CD8-positive, alpha-beta memory T cell (primary cell): ENCODE measurements around the gene COX7A2L. TPM values are rescaled to one million over a fixed set of nuclear protein-coding genes. Genes with fewer than 3 reads are reported as not detected.

Source experiments
- CTCF ChIA-PET: fragments of 350-600 bp; sonication (Branson Sonifier 250); formaldehyde crosslinking; loops from one replicate; lab custom pipeline; 2021; ENCODE audit warnings: antibody characterized with exemption; lab: Charles Lee
- POLR2A ChIA-PET: fragments of 350-600 bp; sonication (Branson Sonifier 250); formaldehyde crosslinking; loops from one replicate; lab custom pipeline; 2021; ENCODE audit warnings: antibody characterized with exemption; lab: Charles Lee
- DNase-seq, 5 donors: peaks; one replicate each; pipeline versions ENCODE4 v3.0.0 to v3.0.0-alpha.2; 2020 to 2022; ENCODE audit warnings: mixed read lengths in 1 of 5
- H3K27ac ChIP-seq: one replicate; pipeline ENCODE4 v1.7.0; 2013; ENCODE audit warnings: low read depth, mild to moderate bottlenecking, low read length, moderate library complexity
- H3K27me3 ChIP-seq: 2 replicates; pipeline ENCODE4 v1.7.0; 2013; ENCODE audit warnings: low read length, mild to moderate bottlenecking; ENCODE audit not compliant: insufficient read depth, poor library complexity, severe bottlenecking
- H3K36me3 ChIP-seq: 2 replicates; pipeline ENCODE4 v1.7.0; 2013; ENCODE audit warnings: mild to moderate bottlenecking, low read length, moderate library complexity; ENCODE audit not compliant: insufficient read depth
- H3K4me1 ChIP-seq: 2 replicates; pipeline ENCODE4 v1.7.0; 2013; ENCODE audit warnings: mild to moderate bottlenecking, low read length, moderate library complexity; ENCODE audit not compliant: insufficient read depth
- H3K4me3 ChIP-seq: 2 replicates; pipeline ENCODE4 v1.7.0; 2013; ENCODE audit warnings: mild to moderate bottlenecking, low read length
- H3K9me3 ChIP-seq: 2 replicates; pipeline ENCODE4 v1.7.0; 2013; ENCODE audit warnings: mild to moderate bottlenecking, low read length
- H3K27ac Mint-ChIP-seq, 8 donors: one replicate each; pipeline ENCODE4 v1.8.0; 2020 to 2021; ENCODE audit warnings: mixed read lengths in 8 of 8, mild to moderate bottlenecking in 6 of 8, inconsistent platforms in 3 of 8, moderate library complexity in 3 of 8
- H3K27me3 Mint-ChIP-seq, 2 donors: one replicate each; pipeline ENCODE4 v1.8.0; 2020 to 2021; ENCODE audit warnings: mixed read lengths in 2 of 2, mild to moderate bottlenecking in 1 of 2, moderate library complexity in 1 of 2
- H3K36me3 Mint-ChIP-seq, 3 donors: one replicate each; pipeline ENCODE4 v1.8.0; 2020 to 2021; ENCODE audit warnings: mixed read lengths in 3 of 3, inconsistent platforms in 1 of 3, mild to moderate bottlenecking in 1 of 3
- H3K4me1 Mint-ChIP-seq, 3 donors: one replicate each; pipeline ENCODE4 v1.8.0; 2020 to 2021; ENCODE audit warnings: mixed read lengths in 3 of 3, inconsistent platforms in 1 of 3, mild to moderate bottlenecking in 1 of 3
- H3K4me3 Mint-ChIP-seq, 7 donors: one replicate each; pipeline ENCODE4 v1.8.0; 2020 to 2021; ENCODE audit warnings: mixed read lengths in 7 of 7, mild to moderate bottlenecking in 6 of 7, moderate library complexity in 4 of 7, inconsistent platforms in 2 of 7
- H3K9me3 Mint-ChIP-seq, 5 donors: one replicate each; pipeline ENCODE4 v1.8.0; 2020 to 2022; ENCODE audit warnings: mixed read lengths in 5 of 5, mild to moderate bottlenecking in 3 of 5, moderate library complexity in 2 of 5, inconsistent platforms in 1 of 5
- polyA plus RNA-seq: library from polyadenylated mRNA; unstranded; fragments of 300-500 nt; fragmentation: Illumina TruSeq; gene quantifications from one replicate; pipeline ENCODE4 v1.2.3, GENCODE V29; 2021
- total RNA-seq, 2 experiments: library from RNA; stranded (reverse); gene quantifications; one replicate each; pipeline ENCODE4 v1.2.3, GENCODE V29; 2021

The COX7A2L gene
- total and polyA plus RNA-seq, 3 experiments from 2014 or later, result 99.8 to 172 (median 100) TPM

DNA sequence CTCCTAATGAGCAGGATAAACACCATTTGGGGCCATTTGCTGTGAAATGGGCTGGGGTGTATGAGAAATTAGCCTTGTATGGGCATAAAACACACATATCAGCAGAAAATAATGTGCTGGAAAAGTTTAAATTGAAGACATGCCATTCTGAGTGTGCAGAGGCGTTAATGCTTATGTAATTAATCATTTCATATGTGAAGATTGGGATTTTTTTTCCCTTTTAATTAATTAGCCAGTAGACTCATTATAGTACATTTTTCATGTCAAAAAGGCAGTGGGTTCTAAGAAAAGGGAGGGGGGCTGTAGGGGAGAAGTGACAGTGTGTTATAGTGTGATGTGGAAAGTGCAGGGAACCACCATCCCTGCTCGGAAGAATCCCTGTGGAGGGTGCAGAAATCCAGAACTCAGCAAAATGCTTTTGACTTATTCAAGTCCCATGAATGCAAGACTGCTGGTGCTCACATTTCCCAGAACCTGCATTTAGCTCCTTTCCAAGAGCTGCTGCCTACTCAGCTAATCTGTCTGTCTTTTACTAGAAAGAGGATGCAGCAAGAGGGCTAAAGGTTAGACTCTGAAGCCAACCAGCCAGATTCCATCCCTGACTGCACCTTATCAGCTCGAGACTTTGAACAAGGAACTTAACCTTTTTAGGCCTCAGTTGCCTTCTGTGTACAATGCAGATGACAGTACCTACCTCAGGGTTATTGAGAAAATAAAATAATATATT is 11.6 kb upstream of the COX7A2L start:
- H3K36me3 Mint-ChIP-seq, result no peaks in the 10 kb centered on the region
- H3K27ac Mint-ChIP-seq, result no peak overlapping the region
- no peak for DNase-seq
- no peak overlapping the region for H3K4me3 Mint-ChIP-seq
- H3K9me3 Mint-ChIP-seq, result no peaks in the 10 kb centered on the region
- H3K27me3 ChIP-seq, result no peaks in the 10 kb centered on the region
- no peaks in the 10 kb centered on the region for H3K9me3 ChIP-seq
- H3K36me3 ChIP-seq, result no peaks in the 10 kb centered on the region
- H3K4me1 Mint-ChIP-seq, result peaks cover 0 to 2% (median 0%) of the 10 kb centered on the region in 3 donors
- H3K27ac ChIP-seq, result no peak overlapping the region
- H3K27me3 Mint-ChIP-seq, result peaks cover 6% of the 10 kb centered on the region in 2 donors
- POLR2A ChIA-PET, result no interaction called here
- no peaks in the 10 kb centered on the region for H3K4me1 ChIP-seq
- CTCF ChIA-PET, result no interaction called here
- H3K4me3 ChIP-seq, result no peak overlapping the region

- H3K27ac ChIP-seq, result no peak overlapping the region
- H3K9me3 ChIP-seq, result no peaks in the 10 kb centered on the region
- H3K4me3 Mint-ChIP-seq, result no peak overlapping the region
- H3K36me3 ChIP-seq, result no peaks in the 10 kb centered on the region
- H3K27me3 Mint-ChIP-seq, result peaks cover 6 to 11% of the 10 kb centered on the region in 2 donors
- POLR2A ChIA-PET, result interaction anchor here (0.7 kb wide), 1 partner anchor 11 kb away, joined by 5 read pairs; the partner anchor contains the start of gene COX7A2L
- CTCF ChIA-PET, result no interaction called here
- no peaks in the 10 kb centered on the region for H3K27me3 ChIP-seq
- DNase-seq, result no peak
- H3K4me1 ChIP-seq, result no peaks in the 10 kb centered on the region
- no peak overlapping the region for H3K4me3 ChIP-seq
- no peaks in the 10 kb centered on the region for H3K36me3 Mint-ChIP-seq
- H3K27ac Mint-ChIP-seq, result peak overlapping the region in 1 of 8 donors; percentile 36
- H3K9me3 Mint-ChIP-seq, result no peaks in the 10 kb centered on the region
- peaks cover 0 to 2% (median 0%) of the 10 kb centered on the region in 3 donors for H3K4me1 Mint-ChIP-seq
Measured at GRCh38 chr2:42371611-42372473, 10.8 kb upstream of the COX7A2L start.

DNA sequence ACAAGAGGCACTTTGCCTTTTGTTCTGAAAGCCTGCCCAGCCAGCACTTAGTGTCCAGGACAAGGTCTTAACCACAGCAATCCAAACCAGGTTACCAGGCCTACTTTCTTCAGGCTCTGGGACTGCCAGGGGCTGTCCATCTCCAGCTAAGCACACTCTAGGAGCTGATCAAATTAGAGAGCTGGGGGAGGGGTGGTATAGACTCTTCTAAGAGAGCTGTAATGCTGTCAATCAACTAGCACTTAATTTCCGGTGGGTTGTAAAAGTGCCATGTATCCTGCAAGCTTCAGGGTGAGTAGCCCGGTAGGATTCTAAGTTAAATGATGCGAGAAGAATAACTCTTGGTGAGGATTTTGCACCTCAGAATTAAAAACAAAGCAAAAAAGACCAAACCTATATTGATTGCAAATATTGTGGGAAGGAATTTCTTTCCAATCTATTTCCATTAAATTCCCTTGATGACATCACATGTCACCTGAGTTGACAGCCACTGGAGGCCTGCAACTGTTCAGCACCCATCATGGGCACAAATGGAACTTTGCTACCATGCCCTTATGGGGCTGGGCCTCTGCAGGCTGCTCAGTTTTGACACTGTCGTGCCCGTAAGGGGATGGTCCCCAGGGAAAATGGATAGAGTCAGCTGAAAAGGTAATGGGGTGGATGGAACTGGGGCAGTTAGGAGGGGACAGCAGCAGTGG is 8.7 kb upstream of the COX7A2L start:
- H3K4me1 Mint-ChIP-seq, result peaks cover 0 to 2% (median 0%) of the 10 kb centered on the region in 3 donors
- no peak overlapping the region for H3K4me3 Mint-ChIP-seq
- no peaks in the 10 kb centered on the region for H3K9me3 ChIP-seq
- ChIA-PET CTCF (no interaction called here), POLR2A (no interaction called here)
- no peak overlapping the region for H3K27ac Mint-ChIP-seq
- H3K36me3 Mint-ChIP-seq, result no peaks in the 10 kb centered on the region
- H3K36me3 ChIP-seq, result no peaks in the 10 kb centered on the region
- no peak for DNase-seq
- H3K4me3 ChIP-seq, result no peak overlapping the region
- H3K4me1 ChIP-seq, result no peaks in the 10 kb centered on the region
- H3K27ac ChIP-seq, result no peak overlapping the region
- H3K27me3 Mint-ChIP-seq, result peaks cover 4 to 16% of the 10 kb centered on the region in 2 donors
- H3K27me3 ChIP-seq, result no peaks in the 10 kb centered on the region
- no peaks in the 10 kb centered on the region for H3K9me3 Mint-ChIP-seq

GRCh38 chr2:42368817-42369531 is 8.0 kb upstream of the COX7A2L start:
- H3K4me3 ChIP-seq, result no peak overlapping the region
- ChIA-PET POLR2A (no interaction called here), CTCF (no interaction called here)
- no peaks in the 10 kb centered on the region for H3K27me3 ChIP-seq
- H3K36me3 ChIP-seq, result no peaks in the 10 kb centered on the region
- no peak overlapping the region for H3K27ac ChIP-seq
- H3K9me3 Mint-ChIP-seq, result no peaks in the 10 kb centered on the region
- no peak overlapping the region for H3K27ac Mint-ChIP-seq
- DNase-seq, result no peak
- no peak overlapping the region for H3K4me3 Mint-ChIP-seq
- H3K4me1 Mint-ChIP-seq, result peaks cover 0 to 2% (median 0%) of the 10 kb centered on the region in 3 donors
- no peaks in the 10 kb centered on the region for H3K9me3 ChIP-seq
- no peaks in the 10 kb centered on the region for H3K36me3 Mint-ChIP-seq
- H3K4me1 ChIP-seq, result no peaks in the 10 kb centered on the region
- peaks cover 5 to 16% of the 10 kb centered on the region in 2 donors for H3K27me3 Mint-ChIP-seq

DNA sequence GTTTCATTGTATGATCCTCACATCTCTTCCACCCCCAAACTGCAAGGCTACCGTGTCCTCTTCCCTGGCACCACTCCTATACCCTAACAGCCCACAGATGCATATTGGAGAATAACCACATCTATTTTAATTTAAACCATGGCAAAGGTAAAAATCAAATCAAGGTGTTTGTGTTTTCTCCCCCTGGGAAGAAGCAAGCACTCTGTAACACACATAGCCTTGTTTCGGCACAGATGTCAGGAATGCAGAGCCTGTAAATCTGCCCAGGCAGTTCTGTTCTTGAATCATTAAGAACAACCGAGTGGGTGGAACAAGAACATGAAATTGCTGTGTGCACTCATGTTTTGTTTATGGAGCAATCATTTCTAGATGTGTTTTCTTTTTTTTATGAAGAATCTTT is 6.8 kb upstream of the COX7A2L start:
- peak overlapping the region in 1 of 7 donors; percentile 53 for H3K4me3 Mint-ChIP-seq
- no peak for DNase-seq
- Histone ChIP-seq H3K4me1 (no peaks in the 10 kb centered on the region), H3K27ac (no peak overlapping the region), H3K4me3 (no peak overlapping the region), H3K9me3 (no peaks in the 10 kb centered on the region), H3K36me3 (no peaks in the 10 kb centered on the region), H3K27me3 (no peaks in the 10 kb centered on the region)
- peaks cover 5 to 16% of the 10 kb centered on the region in 2 donors for H3K27me3 Mint-ChIP-seq
- no peaks in the 10 kb centered on the region for H3K36me3 Mint-ChIP-seq
- no peaks in the 10 kb centered on the region for H3K9me3 Mint-ChIP-seq
- H3K4me1 Mint-ChIP-seq, result peaks cover 0 to 2% (median 0%) of the 10 kb centered on the region in 3 donors
- POLR2A ChIA-PET, result no interaction called here
- CTCF ChIA-PET, result no interaction called here
- peak overlapping the region in 1 of 8 donors; percentile 3 for H3K27ac Mint-ChIP-seq

DNA sequence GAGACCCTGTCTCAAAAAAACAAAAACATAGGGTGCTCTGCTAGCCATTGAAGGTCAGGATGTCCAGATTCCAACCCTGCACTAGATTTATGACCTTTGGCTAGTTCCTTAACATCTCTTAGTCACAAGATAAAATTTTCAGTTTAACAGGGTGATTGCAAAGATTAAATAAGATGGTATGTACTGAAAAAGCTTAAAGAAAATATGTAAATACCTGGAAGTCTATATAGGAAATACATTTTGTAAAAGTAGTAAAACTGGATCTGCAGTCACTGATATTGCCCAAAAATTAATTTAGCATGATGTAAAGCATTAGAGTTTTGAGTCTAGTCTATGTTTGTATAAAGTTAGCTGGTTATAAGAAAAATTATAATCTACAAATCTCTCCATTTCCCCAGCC is 5.4 kb upstream of the COX7A2L start:
- Histone ChIP-seq H3K4me1 (peaks cover 10% of the 10 kb centered on the region), H3K27me3 (no peaks in the 10 kb centered on the region), H3K4me3 (no peak overlapping the region), H3K36me3 (no peaks in the 10 kb centered on the region), H3K27ac (no peak overlapping the region), H3K9me3 (no peaks in the 10 kb centered on the region)
- H3K27ac Mint-ChIP-seq, result no peak overlapping the region
- no peak for DNase-seq
- H3K9me3 Mint-ChIP-seq, result no peaks in the 10 kb centered on the region
- H3K27me3 Mint-ChIP-seq, result peaks cover 3 to 16% of the 10 kb centered on the region in 2 donors
- CTCF ChIA-PET, result no interaction called here
- H3K36me3 Mint-ChIP-seq, result peaks cover 0 to 1% (median 0%) of the 10 kb centered on the region in 3 donors
- H3K4me1 Mint-ChIP-seq, result peaks cover 8 to 11% (median 10%) of the 10 kb centered on the region in 3 donors
- POLR2A ChIA-PET, result no interaction called here
- no peak overlapping the region for H3K4me3 Mint-ChIP-seq

GRCh38 chr2:42364658-42365057 is 3.6 kb upstream of the COX7A2L start:
- H3K36me3 Mint-ChIP-seq, result peaks cover 0 to 11% (median 0%) of the 10 kb centered on the region in 3 donors
- ChIA-PET POLR2A (no interaction called here), CTCF (no interaction called here)
- H3K36me3 ChIP-seq, result no peaks in the 10 kb centered on the region
- no peak overlapping the region for H3K27ac Mint-ChIP-seq
- H3K4me1 ChIP-seq, result peaks cover 18% of the 10 kb centered on the region
- no peaks in the 10 kb centered on the region for H3K9me3 ChIP-seq
- H3K27me3 Mint-ChIP-seq, result peaks cover 3 to 16% of the 10 kb centered on the region in 2 donors
- H3K4me3 Mint-ChIP-seq, result peak overlapping the region in 1 of 7 donors; percentile 12
- H3K27me3 ChIP-seq, result no peaks in the 10 kb centered on the region
- H3K4me1 Mint-ChIP-seq, result peaks cover 17 to 22% (median 18%) of the 10 kb centered on the region in 3 donors
- H3K27ac ChIP-seq, result no peak overlapping the region
- DNase-seq, result no peak
- no peaks in the 10 kb centered on the region for H3K9me3 Mint-ChIP-seq
- no peak overlapping the region for H3K4me3 ChIP-seq
